Measurements from ENCODE around the gene ZBBX. TPM values are rescaled to one million over a fixed set of nuclear protein-coding genes. Genes with fewer than 3 reads are reported as not detected.

ZBBX gene
- total and polyA plus RNA-seq, 7 donors = not detected

DNA sequence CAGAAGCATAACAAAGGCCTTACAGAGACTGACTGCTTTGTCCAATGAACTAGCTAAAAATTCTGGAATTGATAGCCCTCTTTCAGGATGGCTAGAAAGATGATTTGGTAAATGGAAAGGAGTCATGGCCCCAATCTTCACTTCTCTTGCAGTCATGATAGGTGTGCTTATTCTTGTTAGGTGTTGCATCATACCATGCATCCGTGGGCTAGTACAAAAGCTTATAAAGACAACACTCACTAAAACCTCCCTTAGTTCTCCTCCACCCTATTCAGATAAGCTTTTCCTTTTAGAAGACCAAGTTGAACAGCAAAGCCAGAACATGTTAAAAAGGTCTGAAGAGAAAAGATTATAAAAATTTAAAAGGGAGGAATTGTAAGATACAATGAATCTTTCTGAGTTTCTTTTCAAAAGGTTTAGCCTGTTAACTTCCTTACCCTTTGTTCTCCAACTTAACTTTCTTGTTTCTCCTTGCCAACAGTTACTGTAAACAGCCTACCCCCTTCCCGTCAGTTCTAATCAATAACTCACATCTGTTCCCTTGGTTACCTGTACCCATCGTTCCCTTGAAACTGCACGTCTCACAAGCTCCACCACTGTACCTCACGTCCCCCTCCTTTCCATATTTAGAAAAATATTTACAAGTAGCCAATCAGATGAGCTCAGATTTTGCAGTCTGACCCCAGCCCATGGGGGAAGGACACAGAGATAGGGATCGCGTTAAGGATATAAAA is 105.8 kb downstream of the ZBBX start:
- no peaks in the 10 kb centered on the region for H3K9me3 ChIP-seq
- no peak for DNase-seq
- no peak overlapping the region for H3K4me3 ChIP-seq
- no peak for ATAC-seq
- H3K27ac ChIP-seq = no peak overlapping the region
- intact Hi-C loops (cut with DNase I) = no loop called here
- 83 to 91% (median 86%) methylated on average over 7 of the region's 7 CpGs for WGBS, 3 donors
- H3K4me1 ChIP-seq = no peaks in the 10 kb centered on the region
- TF ChIP-seq, protein P1, sequence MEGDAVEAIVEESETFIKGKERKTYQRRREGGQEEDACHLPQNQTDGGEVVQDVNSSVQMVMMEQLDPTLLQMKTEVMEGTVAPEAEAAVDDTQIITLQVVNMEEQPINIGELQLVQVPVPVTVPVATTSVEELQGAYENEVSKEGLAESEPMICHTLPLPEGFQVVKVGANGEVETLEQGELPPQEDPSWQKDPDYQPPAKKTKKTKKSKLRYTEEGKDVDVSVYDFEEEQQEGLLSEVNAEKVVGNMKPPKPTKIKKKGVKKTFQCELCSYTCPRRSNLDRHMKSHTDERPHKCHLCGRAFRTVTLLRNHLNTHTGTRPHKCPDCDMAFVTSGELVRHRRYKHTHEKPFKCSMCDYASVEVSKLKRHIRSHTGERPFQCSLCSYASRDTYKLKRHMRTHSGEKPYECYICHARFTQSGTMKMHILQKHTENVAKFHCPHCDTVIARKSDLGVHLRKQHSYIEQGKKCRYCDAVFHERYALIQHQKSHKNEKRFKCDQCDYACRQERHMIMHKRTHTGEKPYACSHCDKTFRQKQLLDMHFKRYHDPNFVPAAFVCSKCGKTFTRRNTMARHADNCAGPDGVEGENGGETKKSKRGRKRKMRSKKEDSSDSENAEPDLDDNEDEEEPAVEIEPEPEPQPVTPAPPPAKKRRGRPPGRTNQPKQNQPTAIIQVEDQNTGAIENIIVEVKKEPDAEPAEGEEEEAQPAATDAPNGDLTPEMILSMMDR (IDR thresholded peaks at IDR 0.05) = no peak
- H3K36me3 ChIP-seq (ENCODE audit: insufficient read depth in 1 of 2, low read depth in 1 of 2) = no peaks in the 10 kb centered on the region
- H3K27me3 ChIP-seq (ENCODE audit: insufficient read depth in 3 of 3, low read length in 2 of 3) = no peaks in the 10 kb centered on the region

DNA sequence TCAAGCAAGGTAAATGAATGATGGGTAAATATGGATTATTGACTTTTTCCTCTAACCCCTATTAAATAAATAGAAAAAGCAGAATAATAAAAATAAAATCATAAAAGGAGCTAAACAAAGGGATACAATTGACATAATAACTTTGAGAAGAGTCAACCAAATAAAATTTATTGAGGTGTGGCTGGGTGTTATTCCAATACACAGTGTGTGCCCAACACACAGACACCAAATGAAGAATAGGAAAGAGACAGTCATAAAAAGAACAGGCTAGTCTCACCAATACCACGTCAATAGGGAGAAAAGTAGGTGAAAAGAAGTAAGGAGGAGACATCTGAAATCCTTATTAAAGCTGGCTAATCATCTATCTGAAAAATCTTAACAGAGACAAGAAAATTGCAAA is 127.1 kb downstream of the ZBBX start:
- TF ChIP-seq, protein P1 (IDR thresholded peaks at IDR 0.05) = no peak
- H3K4me3 ChIP-seq = no peak overlapping the region
- WGBS, 3 donors = 70 to 77% (median 70%) methylated on average over 1 of the region's 1 CpG
- H3K36me3 ChIP-seq (ENCODE audit: insufficient read depth in 1 of 2, low read depth in 1 of 2) = no peaks in the 10 kb centered on the region
- no peak for ATAC-seq
- no peak overlapping the region for H3K27ac ChIP-seq
- H3K9me3 ChIP-seq = no peaks in the 10 kb centered on the region
- no peak for DNase-seq
- no peaks in the 10 kb centered on the region for H3K4me1 ChIP-seq
- H3K27me3 ChIP-seq (ENCODE audit: insufficient read depth in 3 of 3, low read length in 2 of 3) = no peaks in the 10 kb centered on the region
- intact Hi-C loops (cut with DNase I) = no loop called here

DNA sequence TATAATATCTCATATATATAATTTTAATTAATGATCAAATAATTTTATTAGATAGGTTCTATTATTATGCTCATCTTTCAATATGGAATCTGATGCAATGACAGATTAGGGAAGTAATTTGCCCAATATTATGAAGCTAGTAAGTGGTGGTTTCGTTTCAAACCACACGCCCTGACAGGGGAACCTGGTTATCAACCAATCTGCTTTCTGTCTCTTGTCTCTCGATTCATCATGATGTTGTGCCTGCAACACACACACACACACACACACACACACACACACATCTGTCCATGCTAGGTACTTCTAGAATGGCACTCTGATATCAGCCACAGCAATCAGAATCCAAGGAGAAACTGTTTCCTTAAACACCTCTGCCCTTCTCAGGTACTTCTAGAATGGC is 128.4 kb downstream of the ZBBX start:
- intact Hi-C loops (cut with DNase I) = no loop called here
- Histone ChIP-seq H3K9me3 (no peaks in the 10 kb centered on the region), H3K4me1 (no peaks in the 10 kb centered on the region), H3K27me3 (ENCODE audit: insufficient read depth in 3 of 3, low read length in 2 of 3) (no peaks in the 10 kb centered on the region), H3K36me3 (ENCODE audit: insufficient read depth in 1 of 2, low read depth in 1 of 2) (no peaks in the 10 kb centered on the region), H3K27ac (no peak overlapping the region), H3K4me3 (no peak overlapping the region)
- no peak for DNase-seq
- no peak for ATAC-seq
- WGBS, 3 donors = 90 to 93% (median 91%) methylated on average over 3 of the region's 3 CpGs
- TF ChIP-seq, protein P1 (IDR thresholded peaks at IDR 0.05) = no peak

DNA sequence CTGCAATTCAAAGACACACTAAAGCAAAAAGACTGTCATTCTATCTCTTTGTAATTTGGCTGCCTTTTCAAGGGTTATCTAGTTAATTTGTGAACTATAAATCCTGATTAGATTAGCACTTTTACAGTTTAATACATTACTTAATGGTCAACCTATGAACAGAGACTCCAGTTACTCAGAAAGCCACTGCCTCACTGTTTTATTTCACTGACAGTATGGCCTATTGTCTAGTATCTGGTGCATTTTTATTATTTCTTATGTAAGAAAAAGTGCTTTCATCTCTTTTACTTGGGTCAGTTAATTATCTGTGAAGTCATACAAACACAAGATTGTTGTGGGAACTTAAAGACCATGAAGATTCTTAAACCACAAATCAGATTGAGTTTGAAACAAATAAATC is 133.8 kb downstream of the ZBBX start:
- no peaks in the 10 kb centered on the region for H3K4me1 ChIP-seq
- intact Hi-C loops (cut with DNase I) = no loop called here
- no peaks in the 10 kb centered on the region for H3K27me3 ChIP-seq (ENCODE audit: insufficient read depth in 3 of 3, low read length in 2 of 3)
- DNase-seq = no peak
- H3K4me3 ChIP-seq = no peak overlapping the region
- no peak overlapping the region for H3K27ac ChIP-seq
- no peaks in the 10 kb centered on the region for H3K36me3 ChIP-seq (ENCODE audit: insufficient read depth in 1 of 2, low read depth in 1 of 2)
- no peak for ATAC-seq
- TF ChIP-seq, protein P1 (IDR thresholded peaks at IDR 0.05) = no peak
- H3K9me3 ChIP-seq = no peaks in the 10 kb centered on the region
